DOHH2 (cell line): ENCODE results near the gene ZNF304.

Experiments used
- H3F3A ChIP-seq: fragments of 200-600 bp; sonication (generic), shearing (Covaris generic); 2 replicates; pipeline ENCODE4 v1.6.0; 2016; ENCODE audit warnings: antibody characterized with exemption, mild to moderate bottlenecking; ENCODE audit not compliant: control insufficient read depth, insufficient read depth
- H3K27ac ChIP-seq: fragments of 200-600 bp; sonication (generic); 2 replicates; pipeline ENCODE4 v1.5.1; 2014; ENCODE audit warnings: low read depth, mild to moderate bottlenecking, low read length, moderate library complexity
- H3K27me3 ChIP-seq: fragments of 200-600 bp; sonication (generic); 2 replicates; pipeline ENCODE4 v1.6.1; 2014; ENCODE audit warnings: mild to moderate bottlenecking, low read length, mixed read lengths; ENCODE audit not compliant: control insufficient read depth
- H3K36me3 ChIP-seq: fragments of 200-600 bp; sonication (generic); 2 replicates; pipeline ENCODE4 v1.6.1; 2014; ENCODE audit warnings: mild to moderate bottlenecking, low read length, moderate library complexity, mixed read lengths; ENCODE audit not compliant: control insufficient read depth
- H3K4me1 ChIP-seq: fragments of 200-600 bp; sonication (generic); 2 replicates; pipeline ENCODE4 v1.6.1; 2014; ENCODE audit warnings: mild to moderate bottlenecking, low read length, mixed read lengths; ENCODE audit not compliant: control insufficient read depth
- H3K4me2 ChIP-seq: fragments of 200-600 bp; sonication (generic); 2 replicates; pipeline ENCODE4 v1.6.0; 2014; ENCODE audit warnings: mild to moderate bottlenecking, low read length, moderate library complexity
- H3K4me3 ChIP-seq: fragments of 200-600 bp; sonication (generic); 2 replicates; pipeline ENCODE4 v1.5.1; 2014; ENCODE audit warnings: mild to moderate bottlenecking, low read length, mixed read lengths
- H3K79me2 ChIP-seq: fragments of 200-600 bp; sonication (generic); 2 replicates; pipeline ENCODE4 v1.6.1; 2014; ENCODE audit warnings: mild to moderate bottlenecking, low read length, mixed read lengths; ENCODE audit not compliant: control insufficient read depth
- H3K9me2 ChIP-seq: fragments of 200-600 bp; sonication (generic); replicated peaks from 2 replicates; pipeline ENCODE4 v1.6.1; 2014; ENCODE audit warnings: mild to moderate bottlenecking, low read length, mixed read lengths; ENCODE audit not compliant: control insufficient read depth
- H3K9me3 ChIP-seq: fragments of 200-600 bp; sonication (generic); 2 replicates; pipeline ENCODE4 v1.6.1; 2014; ENCODE audit warnings: antibody characterized with exemption, low read length, mixed read lengths; ENCODE audit not compliant: control insufficient read depth, insufficient read depth
- H4K20me1 ChIP-seq: fragments of 200-600 bp; sonication (generic); 2 replicates; pipeline ENCODE4 v1.6.0; 2014; ENCODE audit warnings: low read depth, mild to moderate bottlenecking, antibody characterized with exemption, low read length, moderate library complexity; ENCODE audit not compliant: control insufficient read depth, insufficient read depth
- CTCF ChIP-seq: fragments of 200-600 bp; sonication (generic); IDR thresholded peaks from one replicate; pipeline ENCODE4 v1.5.1; 2014; ENCODE audit warnings: antibody characterized with exemption, mild to moderate bottlenecking, low read depth, low read length; ENCODE audit not compliant: poor library complexity, severe bottlenecking
- EZH2phosphoT487 ChIP-seq: fragments of 200-600 bp; sonication (generic); IDR thresholded peaks from 2 replicates; pipeline ENCODE4 v1.6.1; 2017; ENCODE audit warnings: borderline replicate concordance, mild to moderate bottlenecking, antibody characterized with exemption, low read length, moderate library complexity, mixed read lengths

The ZNF304 gene

GRCh38 chr19:57351867-57352266 is 796 bp downstream of the ZNF304 start:
- H3F3A ChIP-seq, result no peaks in the 10 kb centered on the region
- no peaks in the 10 kb centered on the region for H3K36me3 ChIP-seq
- H3K27me3 ChIP-seq, result no peaks in the 10 kb centered on the region
- H3K9me2 ChIP-seq, result no peaks in the 10 kb centered on the region
- H3K4me1 ChIP-seq, result peaks cover 4% of the 10 kb centered on the region; the same call in 1 of the 2 replicates
- H3K4me2 ChIP-seq, result peak overlapping the region; percentile 60
- peaks cover 41% of the 10 kb centered on the region for H3K9me3 ChIP-seq
- no peaks in the 10 kb centered on the region for H3K79me2 ChIP-seq
- no peak overlapping the region for H3K27ac ChIP-seq
- H4K20me1 ChIP-seq, result no peaks in the 10 kb centered on the region
- peak overlapping the region; percentile 68 for H3K4me3 ChIP-seq
- no peak for TF ChIP-seq CTCF
- TF ChIP-seq EZH2phosphoT487, result no peak

DNA sequence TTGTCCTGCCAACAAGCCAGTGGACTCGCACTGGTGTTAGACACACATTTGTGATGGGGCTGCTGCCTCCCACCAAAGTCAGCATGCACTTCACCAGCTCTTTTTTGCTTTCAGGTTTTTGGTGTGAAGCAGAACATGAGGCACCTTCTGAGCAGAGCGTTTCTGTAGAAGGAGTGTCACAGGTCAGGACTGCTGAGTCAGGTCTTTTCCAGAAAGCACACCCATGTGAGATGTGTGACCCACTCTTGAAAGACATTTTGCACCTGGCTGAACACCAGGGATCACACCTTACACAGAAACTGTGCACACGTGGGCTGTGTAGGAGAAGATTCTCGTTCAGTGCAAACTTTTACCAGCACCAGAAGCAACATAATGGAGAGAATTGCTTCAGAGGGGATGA is 4.8 kb downstream of the ZNF304 start:
- Histone ChIP-seq H3K4me3 (no peak overlapping the region), H3K27me3 (no peaks in the 10 kb centered on the region), H3K27ac (no peak overlapping the region), H3K9me2 (no peaks in the 10 kb centered on the region), H4K20me1 (no peaks in the 10 kb centered on the region), H3K9me3 (peaks cover 53% of the 10 kb centered on the region), H3K4me2 (no peak overlapping the region), H3K36me3 (no peaks in the 10 kb centered on the region), H3K79me2 (no peaks in the 10 kb centered on the region), H3F3A (no peaks in the 10 kb centered on the region), H3K4me1 (peaks cover 4% of the 10 kb centered on the region; the same call in 1 of the 2 replicates)
- TF ChIP-seq CTCF, result no peak

DNA sequence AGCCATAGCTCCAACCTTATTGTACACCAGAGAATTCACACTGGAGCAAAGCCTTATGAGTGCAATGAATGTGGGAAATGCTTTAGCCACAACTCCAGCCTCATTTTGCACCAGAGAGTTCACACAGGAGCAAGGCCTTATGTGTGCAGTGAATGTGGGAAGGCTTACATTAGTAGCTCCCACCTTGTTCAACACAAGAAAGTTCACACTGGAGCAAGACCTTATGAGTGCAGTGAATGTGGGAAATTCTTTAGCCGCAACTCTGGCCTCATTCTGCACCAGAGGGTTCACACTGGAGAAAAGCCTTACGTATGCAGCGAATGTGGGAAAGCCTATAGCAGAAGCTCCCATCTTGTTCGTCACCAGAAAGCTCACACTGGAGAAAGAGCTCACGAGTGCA is 6.3 kb downstream of the ZNF304 start:
- Histone ChIP-seq H3K4me3 (no peak overlapping the region), H3K79me2 (no peaks in the 10 kb centered on the region), H3K4me1 (peaks cover under 1% of the 10 kb centered on the region; the same call in 1 of the 2 replicates), H3K4me2 (no peak overlapping the region), H3K9me2 (no peaks in the 10 kb centered on the region), H3K9me3 (peaks cover 47% of the 10 kb centered on the region), H3K36me3 (no peaks in the 10 kb centered on the region), H4K20me1 (no peaks in the 10 kb centered on the region), H3K27ac (no peak overlapping the region), H3K27me3 (no peaks in the 10 kb centered on the region), H3F3A (peaks cover under 1% of the 10 kb centered on the region; the same call in 1 of the 2 replicates)
- TF ChIP-seq EZH2phosphoT487, result no peak

DNA sequence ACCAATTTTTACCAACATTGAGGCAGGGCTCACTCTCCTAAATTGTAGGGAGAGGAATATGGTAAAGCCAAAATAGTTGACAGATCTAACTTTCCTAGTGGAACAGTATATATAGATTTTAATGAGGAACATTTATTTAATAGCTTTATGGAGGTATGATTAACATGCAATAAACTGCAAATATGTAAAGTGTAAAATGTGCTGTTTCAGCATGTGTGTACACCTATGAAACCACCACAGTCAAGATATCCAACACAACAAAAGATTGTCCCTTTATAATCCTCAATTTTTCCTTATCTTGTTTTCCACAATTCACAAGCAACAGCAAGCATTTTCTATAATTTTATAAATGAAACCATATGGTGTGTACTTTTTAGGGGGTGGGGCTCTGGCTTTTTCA is 8.2 kb downstream of the ZNF304 start:
- Histone ChIP-seq H3K9me3 (peaks cover 51% of the 10 kb centered on the region), H3K36me3 (no peaks in the 10 kb centered on the region), H3K27me3 (no peaks in the 10 kb centered on the region)

More for the DNA sequence above, 8.2 kb downstream of the ZNF304 start:
- TF ChIP-seq CTCF (no peak), EZH2phosphoT487 (no peak)
- Histone ChIP-seq H4K20me1 (no peaks in the 10 kb centered on the region), H3K4me2 (no peak overlapping the region), H3F3A (peaks cover 7% of the 10 kb centered on the region), H3K79me2 (no peaks in the 10 kb centered on the region), H3K27ac (no peak overlapping the region), H3K9me2 (no peaks in the 10 kb centered on the region), H3K4me1 (peaks cover 13% of the 10 kb centered on the region), H3K4me3 (no peak overlapping the region)
